Frontal cortex (tissue), 4 donors: Measurements from ENCODE around the gene RBM28. TPM values are rescaled to one million over a fixed set of nuclear protein-coding genes. Genes with fewer than 3 reads are reported as not detected.

ENCODE experiments used
- DNase-seq, 2 donors: peaks; one replicate each; pipeline ENCODE4 v3.0.0; 2012; ENCODE audit warnings: low spot score in 2 of 2
- FAIRE-seq: peaks from 2 replicates; lab custom pipeline; 2012; peaks lifted over from hg19 to GRCh38; lab: Jason Lieb, UNC
- total RNA-seq: library from RNA; depleted of rRNA; stranded (reverse); fragments of >200 nt; gene quantifications from one replicate; pipeline ENCODE4 v1.2.3, GENCODE V29; 2014
- donor health status: control.
- donor health status: control.
- donor health status: control.

Gene RBM28
- total RNA-seq, 1 donor from 2014 or later: 16.3 TPM

DNA sequence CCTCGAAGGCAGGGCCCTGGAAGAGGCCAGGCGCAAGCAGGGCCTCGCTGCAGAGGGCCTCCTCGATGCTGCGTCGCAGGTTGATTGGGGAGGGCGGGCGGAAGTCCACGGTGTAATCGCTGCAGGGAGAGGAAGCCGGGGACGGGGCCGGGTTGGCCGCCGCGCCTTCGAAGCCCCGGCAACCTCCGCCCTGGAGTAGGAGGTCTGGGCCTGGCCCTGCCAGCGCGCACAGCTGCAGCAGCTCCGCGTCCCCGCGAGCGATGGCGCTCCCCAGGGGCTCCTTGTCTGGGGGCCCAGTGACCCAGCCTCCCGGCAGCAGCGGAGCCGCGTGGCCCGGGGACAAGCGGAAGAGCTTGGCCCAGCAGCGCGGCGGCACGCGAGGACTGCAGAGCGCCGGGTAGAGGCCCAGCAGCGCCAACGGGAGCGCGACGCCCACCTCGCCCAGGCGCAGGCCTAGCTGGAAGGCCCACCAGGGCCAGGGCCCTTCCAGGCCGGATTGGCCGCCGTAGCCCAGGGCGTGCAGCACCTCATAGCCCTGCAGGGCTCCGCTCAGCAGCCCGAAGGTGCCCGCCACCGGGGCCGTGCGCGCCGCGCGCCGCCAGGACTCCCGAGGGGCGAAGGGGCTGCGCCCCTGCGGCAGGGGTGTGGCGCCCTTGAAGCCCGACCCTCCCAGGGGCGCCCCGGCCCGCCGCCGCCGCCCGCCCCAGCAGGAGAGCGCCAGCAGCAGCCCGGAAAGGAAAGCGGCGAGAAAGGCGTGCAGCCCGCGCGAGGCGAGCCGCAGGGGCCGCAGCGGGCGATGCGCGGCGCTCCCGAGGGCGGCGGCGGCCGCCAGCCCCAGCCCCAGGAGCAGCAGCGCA lies 7.8 kb upstream of the RBM28 start:
- FAIRE-seq (no peak), DNase-seq (no peak)

DNA sequence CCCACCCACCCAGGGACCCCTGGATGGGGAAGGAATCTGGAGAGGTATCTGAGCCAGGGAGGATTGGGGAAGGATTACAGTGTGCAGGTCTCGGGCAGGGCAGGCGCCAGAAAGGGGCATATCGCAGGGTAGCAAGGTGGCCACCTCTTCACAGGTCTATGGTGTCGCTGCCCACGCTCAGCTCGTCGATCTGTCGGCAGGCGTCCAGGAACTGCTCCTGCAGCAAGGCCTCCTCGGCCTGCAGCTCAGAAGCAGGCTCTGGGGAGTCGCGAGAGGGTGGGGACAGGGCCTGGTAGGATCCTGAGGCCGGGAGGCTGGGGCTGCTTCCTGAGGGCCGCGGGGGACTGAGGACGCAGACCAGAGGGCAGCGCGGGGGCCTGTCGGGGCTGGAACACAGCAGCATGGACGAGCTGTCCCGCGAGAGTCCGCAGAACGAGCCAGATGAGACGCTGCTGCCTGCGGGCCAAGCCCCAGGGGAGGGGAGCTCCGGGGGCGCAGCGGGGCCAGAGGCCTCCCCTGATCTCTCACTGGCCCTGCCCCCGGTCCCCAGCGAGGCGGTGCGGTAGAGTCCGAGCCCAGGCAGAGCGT lies 7.1 kb upstream of the RBM28 start:
- DNase-seq: no peak
- no peak for FAIRE-seq

DNA sequence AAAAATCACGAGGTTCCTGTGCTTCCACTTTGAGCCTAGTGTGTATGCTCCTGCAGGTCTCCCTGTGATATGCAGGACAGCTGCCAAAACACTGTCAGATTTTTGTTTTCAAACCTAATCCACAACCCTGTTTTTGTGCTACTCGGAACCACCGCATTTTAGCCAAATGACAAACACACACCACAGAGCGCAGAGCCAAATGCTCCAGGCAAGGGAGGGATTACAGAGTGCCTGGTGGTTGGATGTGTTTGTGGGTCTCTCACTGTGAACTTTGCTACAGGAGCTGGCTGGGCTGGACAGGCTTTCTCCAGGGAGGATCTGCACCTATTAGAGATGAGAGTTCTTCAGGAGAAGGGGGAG lies 5.7 kb upstream of the RBM28 start:
- DNase-seq (no peak), FAIRE-seq (no peak)

DNA sequence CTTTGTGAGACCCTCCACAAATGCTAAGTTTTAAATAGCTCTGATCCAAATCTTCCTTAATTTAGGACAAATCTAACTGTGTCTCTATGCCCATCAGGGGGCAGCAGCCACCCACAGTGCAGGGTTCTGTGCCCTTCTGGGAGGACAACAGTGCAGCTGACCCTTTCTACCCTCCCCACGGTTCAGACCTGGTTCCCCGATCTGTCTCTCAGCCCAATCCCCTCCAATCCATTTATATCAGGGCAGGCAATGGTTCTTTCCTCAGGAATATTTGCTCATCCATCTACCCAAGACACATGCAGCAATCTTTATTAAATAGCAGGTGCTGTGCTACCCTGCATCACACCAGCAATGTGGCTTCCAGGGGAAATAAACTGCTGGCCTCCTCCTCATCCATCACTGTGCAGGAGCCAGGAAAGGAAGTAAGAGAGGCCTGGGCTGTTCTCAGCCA lies 4.0 kb upstream of the RBM28 start:
- DNase-seq: peak in 1 of 2 donors; percentile 59
- no peak for FAIRE-seq

DNA sequence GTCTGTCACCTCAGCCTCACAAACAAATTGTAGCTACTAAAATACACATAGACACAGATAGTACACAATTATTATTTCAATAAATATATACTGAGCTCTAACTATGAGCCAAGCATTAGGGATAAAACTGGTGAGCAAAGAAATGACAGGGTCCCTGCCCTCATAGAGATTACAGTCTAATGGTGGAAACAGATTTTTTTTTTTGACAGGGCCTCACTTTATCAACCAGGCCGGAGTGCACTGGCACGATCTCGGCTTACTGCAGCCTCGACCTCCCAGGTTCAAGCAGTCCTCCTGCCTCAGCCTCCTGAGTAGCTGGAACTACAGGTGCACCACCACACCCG lies 695 bp upstream of the RBM28 start:
- FAIRE-seq: no peak
- no peak for DNase-seq

DNA sequence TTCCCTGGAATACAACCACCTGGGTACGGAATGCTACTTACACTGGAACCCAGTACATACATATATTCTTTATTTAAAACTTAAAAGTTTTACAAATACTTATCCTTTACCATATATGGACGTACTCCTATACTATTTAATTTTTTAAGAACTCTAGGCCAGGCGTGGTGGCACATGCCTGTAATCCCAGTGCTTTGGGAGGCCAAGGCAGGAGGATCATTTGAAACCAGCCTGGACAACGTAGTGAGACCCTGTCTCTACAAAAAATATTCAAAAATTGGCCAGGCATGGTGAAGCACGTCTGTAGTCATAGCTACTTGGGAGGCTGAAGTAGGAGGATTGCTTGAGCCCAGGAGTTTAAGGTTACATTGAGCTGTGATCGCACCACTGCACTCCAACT lies 2.0 kb downstream of the RBM28 start:
- no peak for FAIRE-seq
- no peak for DNase-seq

DNA sequence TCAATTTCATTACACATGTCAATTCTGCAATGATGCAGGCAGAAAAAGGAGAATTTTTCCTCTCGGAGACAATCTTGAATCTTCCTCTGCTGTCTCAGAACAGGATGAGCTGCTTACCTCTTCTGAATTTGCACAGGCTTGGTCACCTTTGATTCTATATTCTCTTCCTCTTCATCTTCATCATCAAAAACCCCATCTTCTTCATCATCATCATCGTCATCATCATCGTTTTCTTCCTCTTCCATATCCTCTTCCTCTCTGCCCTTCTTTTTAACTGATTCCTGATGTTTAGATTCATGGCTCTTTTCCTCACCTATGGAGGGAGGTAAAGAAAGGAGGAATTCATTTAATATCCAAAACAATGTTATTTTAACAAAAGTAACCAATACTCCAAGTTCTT lies 8.0 kb downstream of the RBM28 start:
- FAIRE-seq: no peak
- DNase-seq: no peak

DNA sequence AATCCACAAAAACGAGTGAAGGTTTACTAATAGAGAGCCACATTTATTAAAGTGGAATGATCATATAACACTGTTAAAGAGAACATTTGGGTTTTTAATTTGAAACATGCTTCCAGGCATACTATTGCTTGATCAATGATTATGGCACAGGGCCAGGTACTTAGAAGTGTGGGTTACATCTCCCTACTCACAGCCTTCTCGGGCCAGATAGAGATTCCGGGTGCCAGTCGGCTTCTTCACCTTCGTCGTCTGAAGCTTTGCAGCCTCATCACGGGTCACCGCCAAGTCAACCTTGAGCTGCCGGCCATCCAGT lies 19.4 kb downstream of the RBM28 start:
- DNase-seq: no peak
- FAIRE-seq: no peak

DNA sequence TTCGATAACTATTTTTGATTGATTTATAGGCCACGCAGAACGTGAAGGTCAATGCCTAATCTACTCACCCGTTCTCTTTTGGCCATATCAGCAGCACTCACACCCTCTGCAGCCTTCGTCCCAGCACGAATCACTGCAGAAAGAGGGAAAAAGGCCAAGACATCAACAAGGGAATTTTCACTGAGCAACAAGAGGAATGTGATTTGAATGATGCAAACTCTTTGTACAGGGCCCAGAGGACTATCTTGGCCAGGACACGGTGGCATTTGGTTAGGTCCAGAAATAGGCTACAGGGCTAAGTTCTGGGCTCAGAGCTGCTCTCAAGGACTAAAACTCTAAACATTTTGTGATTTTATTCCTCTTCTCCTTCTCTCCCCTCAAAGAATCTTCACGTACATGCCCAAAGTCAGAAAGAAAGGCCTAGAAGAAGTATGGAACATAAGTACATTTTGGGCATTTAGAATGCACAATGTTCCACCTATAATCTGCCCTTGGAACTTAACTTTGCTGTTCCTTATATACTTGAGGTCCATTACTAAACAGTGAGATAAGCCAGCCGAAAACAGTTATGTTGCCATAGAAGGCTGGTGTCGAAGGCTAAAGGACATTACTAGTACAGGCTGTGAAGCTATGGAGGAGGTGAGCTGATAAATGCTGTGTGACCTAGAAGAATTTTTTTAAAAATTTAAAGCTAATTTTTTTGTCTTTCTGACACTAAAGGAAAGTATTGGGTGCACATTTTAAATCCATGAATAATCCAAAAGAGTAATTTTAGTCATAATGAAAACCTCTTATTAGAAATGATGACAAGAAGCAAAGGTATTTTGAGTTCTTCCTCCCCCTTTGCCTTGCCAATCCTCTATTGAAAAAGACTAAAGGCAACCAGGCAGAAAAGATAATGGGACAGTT lies 20.0 kb downstream of the RBM28 start:
- FAIRE-seq: no peak
- DNase-seq: no peak

DNA sequence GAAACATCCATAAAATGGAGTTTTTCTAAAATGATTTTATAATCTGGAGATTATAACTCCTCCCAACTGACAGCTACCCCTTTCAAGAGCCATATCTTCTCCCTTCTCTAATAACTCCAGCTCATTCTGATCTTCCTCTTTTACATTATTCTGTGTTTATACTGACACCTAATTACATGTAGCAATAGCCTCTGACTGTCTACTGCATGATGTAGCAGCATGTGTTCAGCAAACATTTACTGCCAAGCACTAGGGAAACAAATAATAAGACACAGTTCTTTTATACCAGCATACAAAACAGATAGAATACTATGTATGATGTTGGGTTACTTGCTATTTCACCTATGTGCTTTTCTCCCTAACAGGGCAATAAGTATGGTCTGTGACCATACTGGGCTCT lies 20.7 kb downstream of the RBM28 start:
- no peak for DNase-seq
- no peak for FAIRE-seq

DNA sequence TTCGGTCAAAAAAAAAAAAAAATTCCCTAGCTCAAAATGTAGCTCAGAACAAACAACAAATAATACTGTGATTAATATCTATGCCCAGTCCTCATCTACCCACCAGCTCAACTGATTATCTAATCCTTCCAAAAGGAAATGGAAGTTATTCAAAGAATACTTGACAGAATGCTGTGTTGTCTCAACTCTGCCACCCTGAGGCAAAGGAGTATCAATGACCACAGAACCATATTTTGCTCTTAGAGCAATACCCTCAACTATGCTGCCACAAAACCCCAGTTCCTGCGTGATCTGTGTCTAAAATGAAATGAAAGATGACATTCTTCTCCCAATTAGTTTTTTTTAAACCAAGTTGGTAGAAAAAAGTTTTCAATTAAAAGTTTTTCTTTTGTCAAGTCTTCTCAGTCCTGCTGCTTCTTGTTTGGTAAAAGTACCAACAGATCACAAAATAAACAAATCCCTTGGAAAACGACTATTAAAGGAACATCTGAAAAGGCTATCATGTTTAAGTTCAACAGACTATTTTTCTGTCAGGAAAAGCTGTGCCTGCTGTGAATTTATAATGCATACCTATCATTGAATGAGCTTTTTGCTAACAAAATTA lies 21.6 kb downstream of the RBM28 start:
- no peak for DNase-seq
- no peak for FAIRE-seq

DNA sequence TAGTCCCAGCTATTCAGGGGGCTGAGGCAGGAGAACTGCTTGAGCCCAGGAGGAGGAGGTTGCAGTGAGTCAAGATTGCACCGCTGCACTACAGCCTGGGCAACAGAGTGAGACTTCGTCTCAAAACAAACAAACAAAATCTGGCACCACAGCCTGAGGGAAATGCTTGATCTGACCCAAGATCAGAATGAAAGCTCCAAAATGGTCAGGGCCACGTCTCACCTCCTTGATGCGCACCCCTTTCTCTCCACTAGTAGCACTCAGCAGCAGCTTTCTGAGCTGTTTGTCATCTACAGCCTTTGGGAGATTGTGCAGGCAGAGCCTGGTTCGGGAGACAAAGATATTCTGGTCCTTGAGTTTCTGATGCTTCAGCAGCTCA lies 22.7 kb downstream of the RBM28 start:
- no peak for DNase-seq
- no peak for FAIRE-seq

DNA sequence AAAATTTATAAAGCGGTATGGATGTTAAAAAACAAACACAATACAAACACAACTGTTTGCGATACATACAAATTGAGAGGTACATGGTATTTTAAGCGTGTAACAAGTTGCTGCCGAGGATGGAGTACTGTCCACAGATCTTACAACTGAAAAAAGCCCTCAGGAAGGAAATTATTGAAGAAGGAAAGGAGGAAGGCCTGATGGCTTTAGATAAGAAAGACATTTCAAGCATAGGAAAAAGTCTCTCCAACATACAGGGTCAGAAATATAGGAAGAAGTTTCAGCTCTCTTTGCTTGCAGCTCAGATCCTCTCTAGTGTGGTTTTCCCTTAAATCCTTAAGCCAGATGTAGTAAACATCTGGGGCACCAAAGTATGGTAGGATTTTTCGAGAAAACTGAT lies 25.0 kb downstream of the RBM28 start:
- DNase-seq (no peak), FAIRE-seq (no peak)

DNA sequence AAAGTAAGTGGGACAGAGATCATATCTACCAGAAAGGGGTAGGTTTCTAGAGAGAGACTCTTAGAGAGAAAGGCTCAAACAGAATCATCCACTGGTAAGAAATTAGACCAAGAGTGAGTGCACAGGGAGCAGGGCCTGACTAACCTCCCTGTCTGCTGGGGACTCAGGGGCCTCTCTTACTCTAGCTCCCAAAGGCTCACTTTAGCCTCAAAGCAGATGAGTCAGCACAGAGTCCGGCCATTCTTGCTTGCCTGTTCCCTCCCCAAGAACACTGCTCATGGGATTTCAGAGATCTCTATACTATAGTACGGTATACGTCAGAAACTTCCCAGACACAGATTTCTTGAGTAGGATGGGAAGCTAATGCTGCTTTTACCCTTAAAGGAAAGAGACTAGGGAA lies 32.7 kb downstream of the RBM28 start:
- DNase-seq: no peak
- FAIRE-seq: no peak

DNA sequence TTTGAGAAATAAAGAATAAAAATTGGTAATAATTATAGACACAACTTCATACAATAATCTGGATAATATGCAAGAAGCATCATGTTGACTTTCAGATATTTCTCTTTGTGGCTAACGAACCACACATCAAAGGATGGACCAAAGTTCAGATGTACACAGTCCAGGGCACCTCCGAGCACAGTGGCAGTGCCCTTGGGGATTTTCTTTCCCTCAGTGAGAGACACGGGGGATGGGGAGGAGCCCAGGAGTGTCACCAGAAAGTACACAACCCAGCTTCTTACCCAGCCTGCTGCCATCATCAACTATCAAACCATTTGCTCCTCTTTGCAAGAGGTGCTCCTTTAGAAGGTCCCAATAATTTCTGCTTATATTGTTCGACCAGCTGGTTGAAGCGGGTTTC lies 33.2 kb downstream of the RBM28 start:
- DNase-seq (no peak), FAIRE-seq (no peak)

DNA sequence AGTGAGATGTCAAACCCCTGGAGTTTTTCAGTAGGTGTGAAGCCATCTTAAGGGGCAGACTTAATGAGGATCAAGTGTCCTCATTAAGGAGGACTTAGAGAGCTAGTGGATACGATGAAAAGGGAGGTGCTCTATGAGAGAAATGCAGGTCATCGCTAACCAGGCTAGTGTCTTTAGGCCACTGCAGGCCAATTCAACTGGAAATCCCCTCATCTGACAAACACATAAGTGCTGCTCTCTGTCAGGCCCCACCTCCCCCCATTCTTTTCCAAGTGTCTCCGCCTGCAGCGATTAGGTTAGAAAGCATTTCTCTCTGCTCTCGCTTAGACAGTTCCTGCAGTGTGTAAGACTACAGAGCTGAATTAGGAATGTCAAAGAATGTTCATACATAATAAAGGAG lies 33.7 kb downstream of the RBM28 start:
- DNase-seq: no peak

DNA sequence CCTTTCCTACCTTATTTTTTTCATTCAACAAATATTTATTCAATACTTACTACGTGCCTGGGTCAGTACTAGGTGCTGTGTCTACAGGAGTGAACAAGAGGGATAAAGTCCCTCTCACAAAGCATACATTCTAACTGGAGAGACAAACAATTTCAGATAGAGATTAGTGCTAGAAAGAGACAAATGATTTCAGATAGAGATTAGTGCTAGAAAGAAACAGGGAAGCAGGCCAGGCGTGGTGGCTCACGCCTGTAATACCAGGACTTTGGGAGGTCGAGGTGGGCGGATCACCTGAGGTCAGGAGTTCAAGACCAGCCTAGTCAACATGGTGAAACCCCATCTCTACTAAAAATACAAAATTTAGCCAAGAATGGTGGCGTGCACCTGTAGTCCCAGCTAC lies 34.6 kb downstream of the RBM28 start:
- no peak for DNase-seq
- no peak for FAIRE-seq

More for the DNA sequence above, 33.7 kb downstream of the RBM28 start:
- no peak for FAIRE-seq

DNA sequence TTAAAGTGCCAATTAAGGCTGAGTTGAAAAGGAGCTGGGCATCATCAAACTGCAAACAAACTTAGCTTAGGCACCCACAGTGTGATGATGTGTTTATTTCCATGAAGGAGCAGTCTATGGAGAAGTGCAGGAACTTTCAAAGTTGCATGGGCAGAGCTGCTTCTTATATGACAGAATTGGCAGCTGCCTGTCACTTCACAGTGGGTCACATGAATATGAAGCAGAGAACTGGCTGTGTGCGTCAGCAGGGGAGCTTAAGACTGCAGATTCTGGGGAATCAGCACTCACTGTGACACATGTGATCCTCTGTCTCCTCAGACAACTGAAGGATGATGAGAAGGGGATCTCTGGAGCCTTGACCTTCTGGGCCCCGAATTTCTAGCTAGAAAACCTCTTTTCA lies 36.6 kb downstream of the RBM28 start:
- FAIRE-seq: no peak
- no peak for DNase-seq

DNA sequence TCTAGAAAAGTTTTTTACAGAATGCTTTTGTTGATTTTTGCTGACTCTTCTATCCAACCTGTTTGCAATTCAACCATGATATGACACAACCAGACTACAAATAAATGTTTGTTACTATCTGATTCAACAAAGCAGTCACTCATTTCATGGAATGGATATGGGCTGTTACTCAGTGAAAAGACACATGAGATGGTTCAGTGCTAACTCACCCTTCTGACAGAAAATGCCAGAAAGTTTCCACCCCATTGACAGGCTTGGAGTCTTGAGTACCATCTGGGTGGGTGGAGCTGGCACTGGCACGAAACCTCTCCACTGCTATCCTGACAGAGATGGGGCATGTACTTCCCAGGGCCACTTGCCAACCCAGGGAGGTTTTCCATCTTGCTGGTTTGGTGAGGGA lies 39.5 kb downstream of the RBM28 start:
- peak; percentile 36 for FAIRE-seq
- no peak for DNase-seq

DNA sequence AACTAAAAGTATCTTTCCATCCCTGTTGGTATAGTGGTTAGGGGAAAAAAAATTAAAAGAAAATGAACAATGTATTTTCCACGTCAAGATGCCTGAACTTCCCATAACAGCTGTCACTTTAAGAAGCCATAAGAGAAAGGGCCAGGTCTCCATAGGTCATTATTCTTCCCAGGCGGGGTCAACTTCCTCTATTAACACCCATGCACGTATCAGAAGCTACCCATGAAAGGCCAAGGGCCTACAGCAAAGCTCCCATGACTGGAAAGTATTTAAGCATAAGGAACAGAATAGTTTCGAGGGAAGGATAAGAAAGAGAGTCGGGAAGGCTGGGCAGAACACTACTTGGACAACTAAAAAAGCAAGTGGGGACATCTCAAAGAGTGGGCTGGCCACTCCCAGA lies 40.1 kb downstream of the RBM28 start:
- FAIRE-seq: no peak
- DNase-seq: no peak

DNA sequence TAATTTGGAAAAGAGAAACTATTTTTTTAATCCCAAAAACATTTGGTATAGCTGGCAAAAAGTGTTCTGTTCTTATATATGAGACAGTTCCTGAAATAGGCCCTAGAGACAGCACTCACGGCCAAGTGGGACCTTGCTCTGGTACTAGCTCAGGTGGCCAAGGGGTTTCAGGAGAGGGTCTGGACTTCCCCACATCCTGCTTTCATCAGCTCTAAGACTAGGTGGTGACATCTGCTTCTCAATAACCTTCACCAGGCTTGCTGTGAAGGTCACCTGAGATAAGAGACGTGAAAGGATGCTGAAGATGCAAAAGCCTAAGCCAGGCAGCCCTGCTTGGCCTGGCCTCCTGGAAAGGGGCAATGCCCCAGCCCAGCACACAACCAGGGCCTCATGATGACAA lies 40.6 kb downstream of the RBM28 start:
- DNase-seq (no peak), FAIRE-seq (no peak)
